ENCODE results near the gene SYNE3. TPM values are rescaled to one million over a fixed set of nuclear protein-coding genes. Genes with fewer than 3 reads are reported as not detected.
"Not testable (repeated sequence)": the region's sequence is repeated elsewhere in the genome, so short reads cannot be mapped to it uniquely, and the experiment has no call there.

SYNE3 gene
- total RNA-seq, 2 experiments from 2014 or later = 37.0 to 38.7 TPM

DNA sequence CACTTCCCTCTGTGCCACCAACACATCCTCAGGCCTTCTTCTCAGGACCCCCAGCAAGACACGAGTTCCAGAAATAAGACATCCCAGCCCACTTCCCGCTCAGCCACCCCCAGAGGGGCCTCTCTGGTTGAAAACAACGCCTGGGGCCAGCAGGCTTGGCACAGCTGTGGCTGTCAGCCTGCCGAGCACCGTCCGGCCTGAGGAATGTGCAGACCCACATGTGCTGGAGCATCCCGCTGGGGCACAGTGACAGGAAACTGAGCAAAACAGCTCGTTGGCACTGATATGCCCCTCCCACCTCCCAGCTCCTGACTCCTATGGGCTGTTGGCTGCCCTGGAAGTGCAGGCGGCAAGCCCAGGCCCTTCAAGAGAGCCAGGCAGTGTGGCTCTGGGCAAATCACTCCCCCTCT lies 1.4 kb downstream of the SYNE3 start:
- POLR2A ChIA-PET = interaction anchor here (0.6 to 1.6 kb wide), 2 partner anchors 9 to 18 kb away, joined by 3 to 5 read pairs; no protein-coding TSS in a partner anchor
- CTCF ChIA-PET = interaction anchor here (1.4 to 3.0 kb wide), 3 partner anchors 11 to 21 kb away, joined by 3 to 19 read pairs (median 5); no protein-coding TSS in a partner anchor

DNA sequence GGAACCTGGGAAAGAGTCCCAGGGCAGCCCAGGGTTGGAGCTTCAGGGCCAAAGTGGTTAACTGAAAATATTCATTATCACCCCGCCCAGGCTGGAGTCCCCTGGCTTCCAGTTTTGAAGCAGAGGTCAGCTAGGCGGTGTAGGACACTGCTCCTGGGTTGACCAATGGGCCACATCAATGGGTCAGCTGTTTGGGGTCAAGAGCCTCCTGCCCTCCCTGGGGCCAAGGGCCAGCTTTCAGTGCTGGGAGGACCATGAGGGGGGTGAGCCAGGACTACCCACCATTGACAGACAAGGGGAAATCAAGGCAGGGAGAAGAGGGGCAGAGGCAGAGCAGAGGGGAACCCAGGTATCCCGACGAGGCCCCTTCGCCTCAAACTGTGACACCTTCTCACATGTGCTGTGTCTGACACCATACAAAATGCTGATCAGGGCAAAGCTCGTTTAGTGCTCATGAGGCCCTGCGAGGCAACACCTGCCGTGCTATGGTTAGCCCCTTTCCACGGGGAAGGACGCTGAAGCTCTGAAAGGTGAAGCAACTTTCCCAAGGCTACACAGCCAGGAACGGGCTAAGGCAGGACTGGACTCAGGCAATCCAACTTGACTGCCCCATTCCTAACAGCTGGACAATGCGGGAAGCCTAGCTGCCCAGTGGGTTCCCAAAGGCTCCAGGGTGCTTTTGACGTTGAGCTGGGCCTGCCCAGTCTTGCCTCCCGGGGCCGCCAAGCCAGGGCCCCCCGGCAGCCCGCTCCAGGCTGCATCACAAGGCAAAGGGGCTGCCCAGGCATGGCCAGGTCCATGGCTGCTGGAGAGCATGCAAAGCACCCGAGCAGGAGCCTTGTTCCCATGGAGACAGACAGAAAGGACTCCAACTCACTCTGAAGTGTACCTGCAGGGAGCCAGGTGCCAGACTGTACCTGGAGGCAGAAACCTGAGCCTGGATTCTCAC lies 2.0 kb downstream of the SYNE3 start:
- CTCF ChIA-PET = interaction anchor here (0.8 to 3.0 kb wide), 4 partner anchors 9 to 22 kb away, joined by 3 to 19 read pairs (median 4); no protein-coding TSS in a partner anchor
- POLR2A ChIA-PET = interaction anchor here (0.6 to 1.6 kb wide), 3 partner anchors 9 to 19 kb away, joined by 3 to 5 read pairs (median 3); no protein-coding TSS in a partner anchor

DNA sequence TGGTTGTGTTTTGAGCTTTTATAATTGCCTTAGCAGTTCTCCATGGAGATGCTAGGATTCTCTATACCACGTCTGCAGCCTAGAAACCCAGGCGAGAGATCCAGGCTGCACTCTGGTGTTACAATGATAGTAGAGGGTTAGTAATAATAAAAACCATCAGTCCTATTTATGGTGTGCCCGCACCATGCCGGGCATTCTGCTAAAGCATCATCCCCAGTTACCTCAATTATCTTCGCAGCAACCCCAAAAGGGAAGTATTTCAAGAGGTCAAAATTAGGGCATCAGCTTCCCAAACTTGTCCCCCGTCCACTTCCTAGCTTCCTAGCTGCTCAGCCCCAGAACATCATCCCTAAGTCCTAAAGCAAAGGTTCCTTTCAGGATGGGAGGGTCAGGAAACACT lies 3.2 kb downstream of the SYNE3 start:
- ChIA-PET POLR2A (interaction anchor here (0.7 kb wide), 1 partner anchor 33 kb away, joined by 3 read pairs; no protein-coding TSS in a partner anchor), CTCF (interaction anchor here (0.7 to 1.3 kb wide), 2 partner anchors 8 to 10 kb away, joined by 3 to 4 read pairs; no protein-coding TSS in a partner anchor)

DNA sequence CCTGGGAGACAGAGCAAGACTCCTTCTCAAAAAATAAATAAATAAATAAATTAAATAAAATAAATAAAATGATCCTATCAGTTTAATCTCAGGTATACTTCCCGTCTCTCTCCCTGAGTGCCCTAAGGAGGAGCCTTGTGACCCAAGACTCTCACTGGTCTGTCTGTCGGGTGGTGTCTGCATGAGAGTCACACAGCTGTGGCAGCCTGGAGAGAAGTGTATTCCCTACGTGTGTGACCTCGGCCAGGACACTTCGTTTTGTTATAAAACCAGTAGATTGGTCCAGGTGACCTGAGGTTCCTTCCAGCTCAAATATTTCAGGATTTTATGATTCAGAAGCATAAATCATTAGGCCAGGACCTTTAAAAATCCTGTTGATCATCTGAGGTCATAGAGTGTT lies 4.8 kb downstream of the SYNE3 start:
- ChIA-PET CTCF (interaction anchor here (0.9 kb wide), 1 partner anchor 11 kb away, joined by 3 read pairs; no protein-coding TSS in a partner anchor), POLR2A (no interaction called here)

DNA sequence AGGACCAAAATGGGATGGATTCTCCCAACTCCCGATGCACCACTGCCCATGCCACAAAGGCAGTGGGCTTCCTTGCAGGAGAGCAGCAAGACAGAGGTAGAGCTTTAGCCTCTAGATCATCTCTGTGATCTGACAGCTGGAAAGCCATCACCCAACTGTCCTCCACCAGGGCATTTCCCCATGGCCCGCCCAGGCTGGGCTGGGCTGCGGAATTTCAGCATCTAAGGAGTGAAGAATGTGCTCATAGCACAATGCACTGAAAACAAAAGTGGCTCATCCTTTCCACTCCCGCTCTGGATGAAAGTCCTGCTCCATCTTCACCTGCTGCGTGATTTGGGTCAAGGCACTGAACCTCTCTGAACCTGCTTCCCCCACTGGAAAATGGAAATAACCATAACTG lies 5.6 kb downstream of the SYNE3 start:
- ChIA-PET POLR2A (no interaction called here), CTCF (interaction anchor here (0.9 kb wide), 1 partner anchor 12 kb away, joined by 3 read pairs; no protein-coding TSS in a partner anchor)

DNA sequence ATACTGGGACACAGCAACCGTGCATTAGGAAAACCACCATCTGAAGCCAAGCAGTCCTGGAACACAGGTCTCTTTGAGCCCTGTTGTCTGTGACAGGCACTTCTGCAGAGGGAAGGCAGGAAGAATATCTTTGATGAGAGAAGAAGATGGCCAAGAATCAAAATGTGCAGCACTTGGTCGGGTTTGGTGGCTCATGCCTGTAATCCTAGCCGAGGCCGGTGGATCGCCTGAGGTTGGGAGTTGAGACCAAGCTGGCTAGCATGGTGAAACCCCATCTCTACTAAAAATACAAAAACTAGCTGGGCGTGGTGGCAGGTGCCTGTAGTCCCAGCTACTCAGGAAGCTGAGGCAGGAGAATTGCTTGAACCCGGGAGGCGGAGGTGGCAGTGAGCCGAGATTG lies 6.1 kb downstream of the SYNE3 start:
- POLR2A ChIA-PET, CTCF ChIA-PET: not testable (repeated sequence)

DNA sequence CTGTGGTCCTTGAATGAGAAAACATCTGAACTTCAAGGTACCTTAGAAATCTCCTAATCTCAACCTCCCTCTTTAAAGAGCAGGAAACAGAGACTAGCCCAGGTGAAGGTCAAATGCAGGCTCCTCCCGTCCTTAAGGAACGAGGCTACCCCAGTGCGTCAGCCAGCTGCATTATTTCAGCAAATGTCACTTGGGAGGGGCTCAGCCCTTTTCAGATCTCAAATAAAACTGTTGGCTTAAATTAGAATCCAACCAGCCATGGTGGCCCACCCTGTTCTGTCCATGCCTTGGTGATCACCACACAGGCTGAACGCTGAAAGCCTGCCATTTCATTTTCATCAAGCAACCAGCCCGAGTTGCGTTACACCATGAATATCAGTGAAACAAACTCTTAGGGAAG lies 7.0 kb downstream of the SYNE3 start:
- ChIA-PET CTCF (interaction anchor here (1.4 kb wide), 1 partner anchor 67 kb away, joined by 3 read pairs; no protein-coding TSS in a partner anchor), POLR2A (interaction anchor here (1.6 kb wide), 1 partner anchor 14 kb away, joined by 3 read pairs; no protein-coding TSS in a partner anchor)

DNA sequence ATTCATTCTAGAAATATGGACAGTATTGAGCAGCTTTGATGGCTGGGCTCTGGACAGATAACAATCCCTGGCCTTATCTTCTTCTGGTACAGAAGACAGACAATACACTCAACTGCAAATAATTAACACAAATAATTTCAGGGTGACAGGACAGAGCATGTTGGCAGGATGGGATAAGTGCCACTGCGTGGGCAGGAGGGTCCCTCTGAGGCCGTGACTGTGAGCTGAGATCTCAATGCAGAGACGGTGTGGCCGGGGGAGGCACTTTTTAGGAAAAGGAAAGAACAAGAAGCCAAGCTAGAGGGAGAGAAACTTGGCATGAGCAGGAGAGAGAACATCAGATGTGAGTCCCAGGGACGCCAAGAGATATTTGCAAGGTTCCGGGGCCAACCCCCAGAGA lies 8.1 kb downstream of the SYNE3 start:
- POLR2A ChIA-PET = interaction anchor here (1.0 to 1.6 kb wide), 3 partner anchors 10 to 16 kb away, joined by 3 read pairs; no protein-coding TSS in a partner anchor
- CTCF ChIA-PET = interaction anchor here (0.6 to 1.4 kb wide), 3 partner anchors 12 to 81 kb away, joined by 3 read pairs; no protein-coding TSS in a partner anchor

DNA sequence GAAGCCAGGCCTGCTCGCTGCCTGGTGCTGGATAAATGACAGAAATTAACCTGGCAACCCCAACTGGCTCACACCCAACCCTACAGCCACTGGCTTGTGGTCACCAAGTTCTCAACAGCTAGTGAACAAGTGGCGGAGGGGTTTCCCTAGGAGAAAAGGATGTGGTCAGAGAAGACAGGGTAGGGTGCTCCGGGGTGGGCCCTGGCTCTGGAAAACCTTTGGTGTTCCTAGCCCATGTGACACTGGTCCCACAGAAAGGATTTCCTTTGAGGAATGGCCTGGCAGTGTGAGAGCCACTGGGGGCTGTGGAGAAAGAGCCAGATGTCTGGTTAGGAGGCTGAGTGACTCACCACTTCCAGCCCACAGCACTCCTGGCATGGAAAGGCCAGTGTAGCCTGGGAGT lies 8.7 kb downstream of the SYNE3 start:
- ChIA-PET CTCF (interaction anchor here (1.5 kb wide), 1 partner anchor 20 kb away, joined by 7 read pairs; no protein-coding TSS in a partner anchor), POLR2A (interaction anchor here (1.0 to 1.2 kb wide), 3 partner anchors 11 to 27 kb away, joined by 3 to 4 read pairs (median 3); no protein-coding TSS in a partner anchor)

DNA sequence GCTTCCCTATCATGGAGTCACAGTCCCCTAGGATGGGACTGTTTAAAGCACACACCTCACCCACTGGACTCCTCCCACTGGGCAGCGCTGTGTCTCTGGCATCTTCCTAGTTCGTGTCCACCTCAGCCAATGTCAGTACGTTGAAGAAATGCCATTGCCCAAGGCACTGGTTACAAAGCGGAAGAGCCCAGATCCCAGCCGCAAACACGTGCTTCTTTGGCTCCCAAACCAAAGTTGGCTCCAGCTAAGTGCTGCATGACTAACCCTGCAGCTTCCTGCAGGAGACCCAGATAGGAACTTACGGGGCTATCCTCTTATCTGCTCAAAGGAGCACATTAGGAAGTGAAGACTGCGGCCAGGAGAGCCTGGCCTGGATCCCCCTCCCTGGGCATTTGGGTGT lies 9.3 kb downstream of the SYNE3 start:
- ChIA-PET POLR2A (interaction anchor here (1.0 kb wide), 1 partner anchor 27 kb away, joined by 4 read pairs; no protein-coding TSS in a partner anchor), CTCF (interaction anchor here (1.5 kb wide), 1 partner anchor 20 kb away, joined by 7 read pairs; no protein-coding TSS in a partner anchor)

DNA sequence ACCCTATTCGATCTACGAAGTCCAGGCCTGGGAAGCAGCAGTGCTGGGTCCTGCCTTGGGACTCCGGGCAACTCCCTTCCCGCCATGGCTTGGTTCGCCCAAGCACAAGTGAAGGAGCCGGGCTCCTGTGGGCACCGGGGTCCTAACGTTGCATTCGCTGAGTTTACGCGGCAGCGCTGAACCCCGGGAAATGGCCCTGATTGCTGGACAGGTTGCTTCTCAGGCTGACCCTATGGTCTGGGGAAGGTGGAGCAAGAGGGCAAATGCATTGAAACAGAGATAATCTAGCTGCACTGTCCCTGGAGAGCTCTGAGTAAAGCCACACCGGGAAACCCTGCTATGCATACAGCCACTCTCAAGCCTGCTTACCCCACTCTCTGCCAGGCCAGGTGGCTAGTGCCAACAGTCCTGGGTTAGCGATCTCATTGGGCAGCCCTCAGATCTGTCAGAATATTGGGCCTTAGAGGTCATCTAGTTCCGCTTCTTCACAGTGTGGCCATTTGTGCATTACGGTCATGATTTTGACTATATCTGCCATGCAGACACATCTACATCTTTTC lies 11.3 kb downstream of the SYNE3 start:
- ChIA-PET CTCF (interaction anchor here (0.6 to 2.2 kb wide), 6 partner anchors 8 to 453 kb away, joined by 3 to 12 read pairs (median 5); partner anchors contain the start of gene SYNE3), POLR2A (interaction anchor here (0.6 to 3.4 kb wide), 3 partner anchors 9 to 18 kb away, joined by 3 to 13 read pairs (median 3); no protein-coding TSS in a partner anchor)

DNA sequence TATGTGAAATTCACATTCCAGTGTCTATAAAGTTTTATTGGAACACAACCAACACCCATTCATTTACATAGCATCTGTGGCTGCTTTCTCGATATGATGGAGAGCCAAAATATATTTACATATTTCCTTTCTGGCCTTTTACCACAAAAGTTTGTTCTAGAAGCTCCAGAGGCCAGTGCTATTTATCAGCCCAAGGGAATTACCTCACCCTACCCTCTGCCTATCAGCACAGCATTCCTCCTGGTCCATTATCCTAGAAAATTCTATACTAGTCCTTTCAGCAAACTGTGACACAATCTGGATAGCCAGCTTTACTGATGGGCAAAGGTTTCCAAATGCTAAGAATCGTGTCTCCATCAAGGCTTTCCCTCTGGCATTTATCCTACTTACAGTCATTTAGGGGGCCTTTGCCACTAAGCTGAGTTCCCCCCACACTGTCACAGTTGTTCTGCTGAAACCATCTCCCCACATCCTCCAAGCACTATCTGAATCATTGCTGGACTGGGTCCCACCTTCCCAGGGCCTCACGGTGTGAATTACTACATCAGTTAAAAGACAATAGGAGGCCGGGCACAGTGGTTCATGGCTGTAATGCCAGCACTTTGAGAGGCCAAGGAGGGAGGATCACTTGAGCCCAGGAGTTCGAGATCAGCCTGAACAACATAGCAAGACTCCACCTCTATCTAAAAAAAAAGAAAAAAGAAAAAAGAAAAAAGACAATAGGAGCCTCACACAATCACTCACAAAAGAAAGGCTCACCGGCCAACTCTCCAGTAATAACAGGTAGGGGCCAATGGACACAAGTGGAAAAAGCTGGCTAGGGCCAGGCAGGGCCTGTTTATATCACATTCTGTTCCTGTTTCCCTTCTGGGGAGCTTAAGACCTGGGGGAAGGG lies 12.1 kb downstream of the SYNE3 start:
- ChIA-PET POLR2A (interaction anchor here (0.6 to 3.4 kb wide), 4 partner anchors 10 to 49 kb away, joined by 3 to 13 read pairs (median 4); no protein-coding TSS in a partner anchor), CTCF (interaction anchor here (0.8 to 2.2 kb wide), 6 partner anchors 9 to 24 kb away, joined by 3 to 12 read pairs (median 4); partner anchors contain the start of gene SYNE3)

DNA sequence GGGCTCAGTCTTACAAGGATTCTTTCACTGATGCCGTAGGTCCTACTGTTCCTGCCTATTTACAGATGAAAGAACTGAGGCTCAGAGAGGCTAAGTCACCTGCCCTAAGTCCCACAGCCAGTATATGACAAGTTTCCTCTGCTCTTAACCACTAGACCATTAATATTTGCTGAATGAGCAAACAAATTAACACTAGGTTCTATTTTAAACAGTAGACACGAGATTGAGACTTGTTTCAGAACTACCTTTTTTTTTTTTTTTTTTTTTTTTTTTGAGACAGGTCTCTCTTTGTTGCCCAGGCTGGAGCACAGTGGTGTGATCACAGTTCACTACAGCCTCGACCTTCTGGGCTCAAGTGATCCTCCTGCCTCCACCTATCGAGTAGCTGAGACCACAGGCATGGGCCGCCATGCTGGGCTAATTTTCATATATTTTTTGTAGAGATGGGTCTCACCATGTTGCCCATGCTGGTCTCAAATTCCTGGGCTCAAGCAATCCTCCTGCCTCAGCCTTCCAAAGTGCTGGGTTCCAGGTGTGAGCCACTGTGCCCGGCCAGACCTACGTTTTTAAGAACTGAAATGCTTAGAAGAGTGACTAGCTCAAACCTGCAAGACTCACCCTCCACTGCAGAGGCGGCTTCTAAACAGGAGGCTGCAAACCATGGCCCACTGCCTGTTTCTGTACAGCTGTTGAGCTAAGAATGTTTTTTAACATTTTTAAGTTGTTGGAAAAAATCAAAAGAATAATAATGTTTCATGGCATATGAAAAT lies 12.9 kb downstream of the SYNE3 start:
- ChIA-PET POLR2A (interaction anchor here (0.7 to 3.4 kb wide), 3 partner anchors 20 to 48 kb away, joined by 3 to 13 read pairs (median 4); no protein-coding TSS in a partner anchor), CTCF (interaction anchor here (0.9 to 2.2 kb wide), 5 partner anchors 13 to 24 kb away, joined by 3 to 12 read pairs (median 5); partner anchors contain the start of gene SYNE3)

DNA sequence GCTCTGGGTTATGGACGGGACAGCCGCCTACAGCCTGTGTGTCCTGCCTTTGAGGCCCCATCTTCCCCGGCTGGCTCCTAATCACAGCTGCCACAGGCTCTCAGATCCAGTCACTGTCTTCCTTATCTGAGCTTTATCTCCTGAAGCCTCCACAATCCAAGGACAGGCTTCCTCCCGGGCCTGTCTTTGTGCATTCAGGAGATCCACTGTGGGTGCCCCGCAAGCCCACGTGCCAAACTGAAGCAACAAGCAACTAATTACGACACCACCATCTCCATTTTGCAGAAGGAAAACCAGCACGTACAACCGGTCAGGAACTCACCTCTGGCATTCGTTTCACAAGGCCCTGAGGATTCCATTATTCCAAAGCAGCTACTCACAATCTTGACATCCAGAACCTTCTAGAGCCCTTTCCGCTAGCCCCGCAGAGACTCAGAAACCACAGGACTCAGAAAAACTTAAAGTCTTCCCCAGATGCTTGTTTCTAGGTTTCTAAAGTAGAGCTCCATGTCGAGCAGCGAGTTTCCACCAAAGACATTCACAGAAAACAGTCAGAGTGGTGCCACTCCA lies 14.0 kb downstream of the SYNE3 start:
- ChIA-PET POLR2A (interaction anchor here (3.4 kb wide), 1 partner anchor 21 kb away, joined by 13 read pairs; no protein-coding TSS in a partner anchor), CTCF (no interaction called here)

DNA sequence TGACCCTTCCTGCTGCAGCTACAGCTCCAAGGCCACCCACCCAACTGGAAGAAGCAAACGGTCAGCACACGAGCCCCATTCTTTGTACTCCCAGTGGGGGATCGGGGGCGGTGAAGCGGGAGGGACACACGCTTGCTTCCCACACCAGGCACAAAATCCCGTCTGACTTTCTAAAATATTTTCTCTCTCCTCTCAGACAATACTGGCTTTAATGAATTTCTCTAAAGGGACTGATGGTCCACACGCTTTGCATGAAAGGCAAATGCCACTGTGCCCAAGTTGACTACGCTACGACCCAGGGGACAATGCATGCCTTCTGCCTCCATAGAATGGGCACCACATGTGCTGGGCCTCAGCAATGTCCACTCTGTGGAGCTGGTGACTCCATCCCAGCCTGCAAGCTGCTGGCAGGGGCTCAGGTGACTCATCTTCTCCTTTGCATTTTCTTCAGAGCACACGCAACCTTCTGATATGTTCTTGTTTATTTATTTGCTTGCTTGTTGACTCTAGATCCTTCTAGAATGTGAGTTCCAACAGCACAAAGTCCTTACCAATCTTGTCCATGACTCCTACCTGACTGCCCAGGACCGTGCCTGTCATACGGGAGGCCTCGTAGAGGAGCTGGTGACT lies 15.6 kb downstream of the SYNE3 start:
- ChIA-PET CTCF (interaction anchor here (1.2 kb wide), 1 partner anchor 27 kb away, joined by 4 read pairs; no protein-coding TSS in a partner anchor), POLR2A (no interaction called here)

DNA sequence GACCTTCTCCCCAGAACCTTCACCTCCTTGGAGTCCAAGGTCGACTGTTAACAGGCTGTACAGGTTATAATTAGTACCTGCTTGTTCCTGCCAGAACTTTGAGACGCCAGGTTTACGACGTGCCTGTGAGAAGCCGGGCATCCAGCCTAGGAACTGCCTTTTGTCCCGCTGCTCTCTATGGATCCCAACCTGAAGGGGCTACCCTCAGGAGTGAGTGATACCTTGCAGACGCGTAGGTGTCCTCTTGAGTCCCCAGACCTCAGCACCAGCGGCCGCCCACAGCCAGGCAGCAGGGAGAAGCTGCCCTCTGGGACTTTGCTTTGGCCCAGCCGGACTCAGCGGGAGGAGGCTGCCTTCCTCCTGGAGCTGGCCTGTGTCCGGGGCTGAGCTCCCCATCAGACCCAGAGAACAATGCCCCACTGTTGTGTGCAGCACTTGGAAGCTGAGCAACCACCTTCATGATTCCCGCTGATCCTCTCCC lies 16.2 kb downstream of the SYNE3 start:
- POLR2A ChIA-PET = no interaction called here

More for the DNA sequence above, 16.2 kb downstream of the SYNE3 start:
- CTCF ChIA-PET = interaction anchor here (1.2 kb wide), 1 partner anchor 27 kb away, joined by 4 read pairs; no protein-coding TSS in a partner anchor
